HepG2 (cell line): ENCODE measurements around the gene CDHR5. TPM values are rescaled to one million over a fixed set of nuclear protein-coding genes. Genes with fewer than 3 reads are reported as not detected.

Source experiments
- ATAC-seq: fragments of 200-7000 bp; cut with Tn5 transposase; 3 replicates; pipeline ENCODE4 v1.9.1; 2020; ENCODE audit warnings: mild to moderate bottlenecking, moderate library complexity
- BruUV-seq: library from RNA; stranded (reverse); fragments of 400-500 nt; replicated peaks from 2 replicates; lab custom pipeline; 2021; lab: Mats Ljungman, UMichigan
- CTCF ChIA-PET: fragments of 300-600 bp; formaldehyde crosslinking; extraction: SDS; loops from one replicate; lab custom pipeline; 2021; ENCODE audit warnings: low total read pairs, inconsistent platforms, low intra/inter-chr PET ratio; lab: Yijun Ruan, JAX
- POLR2A ChIA-PET: fragments of 350-600 bp; sonication (Branson Sonifier 250); formaldehyde crosslinking; loops from one replicate; lab custom pipeline; 2020; ENCODE audit warnings: antibody characterized with exemption, inconsistent platforms; lab: Yijun Ruan, JAX
- DNase-seq: peaks from one replicate; pipeline ENCODE4 v3.0.0-alpha.2; 2015; ENCODE audit warnings: low spot score
- FAIRE-seq: peaks from 3 replicates; lab custom pipeline; 2011; peaks lifted over from hg19 to GRCh38; lab: Jason Lieb, UNC
- H2AFZ ChIP-seq: one replicate; pipeline ENCODE4 v1.6.1; 2011; ENCODE audit warnings: low read length, inconsistent platforms
- H3K27ac ChIP-seq: fragments of 300-600 bp; 3 replicates; pipeline ENCODE4 v1.8.0; 2011; ENCODE audit warnings: mixed run types, mild to moderate bottlenecking, mixed read lengths, low read length, inconsistent platforms; ENCODE audit not compliant: insufficient read depth; ENCODE audit errors: extremely low read length
- H3K27me3 ChIP-seq, 2 experiments: fragments of 200-600 bp in 1 of 2; 2 replicates in 1 of 2; 3 replicates in 1 of 2; pipeline versions ENCODE4 v1.6.0 to v1.8.0; 2011; ENCODE audit warnings: low read length in 2 of 2, mild to moderate bottlenecking in 2 of 2, moderate library complexity in 2 of 2, inconsistent platforms in 1 of 2; ENCODE audit not compliant: insufficient read depth in 2 of 2, control insufficient read depth in 1 of 2
- H3K36me3 ChIP-seq, 2 experiments: fragments of 200-600 bp in 1 of 2; replicated peaks in 1 of 2; 2 replicates in 1 of 2; 3 replicates in 1 of 2; pipeline versions ENCODE4 v1.5.1 to v1.8.0; 2011; ENCODE audit warnings: low read length in 2 of 2, inconsistent platforms in 1 of 2; ENCODE audit not compliant: insufficient read depth in 2 of 2, control insufficient read depth in 1 of 2
- H3K4me1 ChIP-seq: 2 replicates; pipeline ENCODE4 v1.5.1; 2012; ENCODE audit warnings: low read length, inconsistent platforms; ENCODE audit not compliant: insufficient read depth
- H3K4me2 ChIP-seq: 2 replicates; pipeline ENCODE4 v1.6.0; 2011; ENCODE audit warnings: low read depth, low read length, inconsistent platforms
- H3K4me3 ChIP-seq, 3 experiments: fragments of 200-600 bp in 1 of 3; sonication (generic), shearing (Covaris generic) in 1 of 3; replicated peaks in 1 of 3; 2 replicates each; pipeline ENCODE4 v1.5.1; 2011 to 2016; ENCODE audit warnings: low read length in 3 of 3, inconsistent platforms in 2 of 3, low read depth in 2 of 3, mild to moderate bottlenecking in 2 of 3, control low read depth in 1 of 3, mixed read lengths in 1 of 3; ENCODE audit not compliant: insufficient read depth in 1 of 3
- H3K79me2 ChIP-seq: one replicate; pipeline ENCODE4 v1.6.1; 2011; ENCODE audit warnings: low read length, inconsistent platforms; ENCODE audit not compliant: insufficient read depth
- H3K9ac ChIP-seq: 2 replicates; pipeline ENCODE4 v1.6.0; 2011; ENCODE audit warnings: mild to moderate bottlenecking, low read depth, low read length, inconsistent platforms; ENCODE audit not compliant: insufficient read depth
- H3K9me3 ChIP-seq: 2 replicates; pipeline ENCODE4 v1.5.1; 2012; ENCODE audit warnings: mild to moderate bottlenecking, low read length
- H4K20me1 ChIP-seq: 2 replicates; pipeline ENCODE4 v1.6.0; 2011; ENCODE audit warnings: inconsistent platforms, mild to moderate bottlenecking, low read length, moderate library complexity; ENCODE audit not compliant: insufficient read depth
- CHCHD3 ChIP-seq: sonication (generic); formaldehyde crosslinking; IDR thresholded peaks from 2 replicates; pipeline ENCODE4 v1.8.0; 2022; ENCODE audit warnings: mild to moderate bottlenecking, missing genetic modification reagents, moderate library complexity
- GABPB1 ChIP-seq: IDR thresholded peaks from 2 replicates; pipeline ENCODE4 v1.6.1; 2016; ENCODE audit warnings: mild to moderate bottlenecking, missing genetic modification reagents, moderate library complexity, missing compliant biosample characterization
- SALL1 ChIP-seq: sonication (generic); formaldehyde crosslinking; IDR thresholded peaks from 2 replicates; pipeline ENCODE4 v1.8.0; 2022; ENCODE audit warnings: mild to moderate bottlenecking, missing genetic modification reagents
- SIN3A ChIP-seq: IDR thresholded peaks from 2 replicates; pipeline ENCODE4 v1.6.1; 2011; ENCODE audit warnings: low read depth, mild to moderate bottlenecking, control low read depth, low read length, borderline replicate concordance
- SMC3 ChIP-seq: IDR thresholded peaks from 2 replicates; pipeline ENCODE4 v1.6.1; 2011; ENCODE audit warnings: low read length, improper control_type of control experiment
- STAG1 ChIP-seq: sonication (generic); formaldehyde crosslinking; IDR thresholded peaks from 2 replicates; pipeline ENCODE4 v1.4.0; 2020; ENCODE audit warnings: missing genetic modification reagents
- ZKSCAN8 ChIP-seq: IDR thresholded peaks from 2 replicates; pipeline ENCODE4 v1.6.1; 2016; ENCODE audit warnings: borderline replicate concordance, missing genetic modification reagents, missing compliant biosample characterization
- ZNF619 ChIP-seq: sonication (generic); formaldehyde crosslinking; IDR thresholded peaks from 2 replicates; pipeline ENCODE4 v1.4.0; 2020; ENCODE audit warnings: mild to moderate bottlenecking, missing genetic modification reagents
- ZNF781 ChIP-seq: sonication (generic); formaldehyde crosslinking; IDR thresholded peaks from 2 replicates; pipeline ENCODE4 v1.5.1; 2020; ENCODE audit warnings: borderline replicate concordance, mild to moderate bottlenecking, missing genetic modification reagents; ENCODE audit errors: not compliant biosample characterization
- WGBS: methylation state at CpG from one replicate; pipeline ENCODE4 v1.1.6; 2017; ENCODE audit warnings: low lambda C conversion rate; 5-methylcytosine and 5-hydroxymethylcytosine counted together
- in situ Hi-C: cut with HindIII; loops from 2 replicates; pipeline ENCODE4 v1.10.0; 2017; ENCODE audit warnings: low pct_unique_long_range_greater_than_20kb; ENCODE audit not compliant: extremely low pct_ligation_motif_present
- intact Hi-C: fragments of 100-400 bp; cut with micrococcal nuclease; formaldehyde crosslinking; loops from one replicate; pipeline ENCODE4 v1.10.0; 2022; ENCODE audit not compliant: unreplicated experiment
- polyA plus RNA-seq, 8 experiments: library from polyadenylated mRNA; depleted of rRNA in 3 of 8; stranded (reverse) in 7 of 8; unstranded in 1 of 8; fragments of >200 nt; fragmentation: Illumina TruSeq in 4 of 8; extraction: Trizol in 4 of 8; gene quantifications; 2 replicates each; pipeline versions ENCODE4 v1.2.1 to v1.2.3, GENCODE V29; 2011 to 2016; ENCODE audit warnings: low read depth in 4 of 8, missing spikeins in 1 of 8, mixed read lengths in 1 of 8; ENCODE audit not compliant: insufficient read depth in 1 of 8
- total RNA-seq, 5 experiments: library from RNA; depleted of rRNA; stranded (reverse); fragments of >200 nt; fragmentation: Illumina TruSeq; extraction: Trizol; gene quantifications; 2 replicates each; pipeline ENCODE4 v1.2.3, GENCODE V29; 2016; ENCODE audit warnings: low read depth in 1 of 5
- TF ChIP-seq, protein P1 (sequence below): IDR thresholded peaks from 2 replicates; pipeline ENCODE4 v1.6.1; 2016; ENCODE audit warnings: missing compliant biosample characterization, missing genetic modification reagents, borderline replicate concordance
- TF ChIP-seq, protein P2 (sequence below): fragments of 450-650 bp; IDR thresholded peaks from 2 replicates; pipeline ENCODE4 v1.6.1; 2016
- TF ChIP-seq, protein P3 (sequence below): sonication (generic); formaldehyde crosslinking; IDR thresholded peaks from 2 replicates; pipeline ENCODE4 v1.4.0; 2020; ENCODE audit warnings: missing genetic modification reagents

The CDHR5 gene
- total and polyA plus RNA-seq, 2 of the 13 experiments (the other 11 are each of a cell fraction or from before 2014, with no cell fraction given), result 0.46 to 0.71 TPM

DNA sequence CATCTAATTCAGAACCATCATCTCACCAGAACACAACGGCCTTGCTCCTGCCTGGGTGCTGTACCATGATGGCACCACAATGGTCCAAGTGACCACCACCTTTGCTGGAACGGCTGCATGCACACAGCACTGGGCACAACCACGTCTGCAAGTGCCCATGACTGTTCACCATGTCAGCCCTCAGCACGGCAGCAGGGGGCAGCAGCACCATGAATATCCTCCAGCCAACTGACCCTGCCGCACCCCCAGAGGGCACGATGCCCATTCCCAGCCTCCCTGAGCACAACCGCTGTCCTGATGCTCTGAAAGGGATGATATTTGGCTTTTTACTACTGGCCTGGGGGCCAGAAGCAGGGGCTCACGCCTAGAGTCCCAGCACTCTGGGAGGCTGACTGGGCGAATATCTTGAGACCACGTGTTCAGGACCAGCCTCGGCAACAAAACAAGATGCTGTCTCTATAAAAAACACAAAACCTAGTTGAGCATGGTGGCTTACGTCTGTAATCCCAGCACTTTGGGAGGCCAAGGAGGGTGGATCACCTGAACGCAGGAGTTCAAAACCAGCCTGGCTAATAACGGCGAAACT is 38.0 kb upstream of the CDHR5 start (continued):
- TF ChIP-seq SMC3 (peak; percentile 44; the same call in 1 of the 2 replicates), ZNF781 (peak; percentile 37), GABPB1 (CRISPR knock-in tag) (0 out of 2 replicates have a peak, but pooled peaks have one; percentile 22), STAG1 (CRISPR knock-in tag) (peak; percentile 94), SALL1 (CRISPR knock-in tag) (peak; percentile 28; the same call in 1 of the 2 replicates)
- TF ChIP-seq, protein P1, sequence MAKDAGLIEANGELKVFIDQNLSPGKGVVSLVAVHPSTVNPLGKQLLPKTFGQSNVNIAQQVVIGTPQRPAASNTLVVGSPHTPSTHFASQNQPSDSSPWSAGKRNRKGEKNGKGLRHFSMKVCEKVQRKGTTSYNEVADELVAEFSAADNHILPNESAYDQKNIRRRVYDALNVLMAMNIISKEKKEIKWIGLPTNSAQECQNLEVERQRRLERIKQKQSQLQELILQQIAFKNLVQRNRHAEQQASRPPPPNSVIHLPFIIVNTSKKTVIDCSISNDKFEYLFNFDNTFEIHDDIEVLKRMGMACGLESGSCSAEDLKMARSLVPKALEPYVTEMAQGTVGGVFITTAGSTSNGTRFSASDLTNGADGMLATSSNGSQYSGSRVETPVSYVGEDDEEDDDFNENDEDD (CRISPR knock-in tag), result 0 out of 2 replicates have a peak, but pooled peaks have one; percentile 12

DNA sequence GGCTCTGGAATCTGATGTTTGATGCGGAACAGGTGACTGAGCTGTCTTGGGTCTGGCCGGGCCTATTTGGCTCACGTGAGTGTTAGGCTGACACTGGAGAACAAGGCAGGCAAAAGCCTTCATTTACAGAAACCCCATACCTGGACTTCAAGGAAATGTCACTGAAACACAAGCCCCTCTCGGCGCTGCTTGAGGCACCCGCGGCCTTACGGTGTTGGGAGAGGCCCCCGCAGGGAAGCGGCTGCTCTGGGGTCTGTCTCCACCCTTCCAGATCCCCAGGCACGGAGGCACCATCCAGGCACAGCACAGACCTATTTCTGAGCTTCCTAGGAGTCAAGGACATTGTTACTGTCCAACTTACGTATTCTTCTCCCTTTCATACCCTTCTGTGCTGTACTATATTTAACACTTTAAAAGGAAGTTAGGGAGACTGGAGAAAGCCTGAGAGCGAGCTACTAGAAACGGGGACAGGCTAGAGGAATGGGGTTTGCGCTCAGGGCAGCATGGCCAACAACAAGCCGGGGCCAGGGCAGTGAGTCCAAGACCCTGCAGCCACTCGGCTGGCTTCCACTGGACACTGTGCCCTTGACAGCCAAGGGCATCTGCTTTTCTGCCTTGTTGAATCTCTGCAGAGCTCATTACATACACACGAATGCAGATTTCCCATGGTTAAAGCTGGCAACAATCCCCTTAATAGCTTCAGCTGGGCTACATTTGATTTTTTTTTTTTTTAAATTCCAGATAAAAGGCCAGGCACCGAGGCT is 36.1 kb upstream of the CDHR5 start:
- H3K79me2 ChIP-seq, result no peaks in the 10 kb centered on the region
- ChIA-PET CTCF (no interaction called here), POLR2A (no interaction called here)
- peaks cover 19 to 49% of the 10 kb centered on the region in 2 experiments; a peak in 4 of 5 replicates for H3K36me3 ChIP-seq
- H3K27me3 ChIP-seq, result no peaks in the 10 kb centered on the region
- H3K4me3 ChIP-seq, result no peak overlapping the region
- WGBS, result 94% methylated on average over 16 of the region's 19 CpGs
- no peak overlapping the region for H3K9ac ChIP-seq
- H4K20me1 ChIP-seq, result 0 out of 2 replicates have a peak, but pooled peaks cover 10% of the 10 kb centered on the region
- no peak for DNase-seq
- H3K9me3 ChIP-seq, result no peaks in the 10 kb centered on the region
- FAIRE-seq, result no peak
- no peak overlapping the region for H2AFZ ChIP-seq
- H3K4me2 ChIP-seq, result no peak overlapping the region
- BruUV-seq, result no TSS peak
- H3K27ac ChIP-seq, result no peak overlapping the region
- H3K4me1 ChIP-seq, result peaks cover 29% of the 10 kb centered on the region
- ATAC-seq, result no peak
- intact Hi-C loops, result no loop called here
- in situ Hi-C loops, result loop anchor here (5.0 kb wide), 1 partner anchor 106 kb away; no protein-coding TSS in a partner anchor
- TF ChIP-seq, protein P2, sequence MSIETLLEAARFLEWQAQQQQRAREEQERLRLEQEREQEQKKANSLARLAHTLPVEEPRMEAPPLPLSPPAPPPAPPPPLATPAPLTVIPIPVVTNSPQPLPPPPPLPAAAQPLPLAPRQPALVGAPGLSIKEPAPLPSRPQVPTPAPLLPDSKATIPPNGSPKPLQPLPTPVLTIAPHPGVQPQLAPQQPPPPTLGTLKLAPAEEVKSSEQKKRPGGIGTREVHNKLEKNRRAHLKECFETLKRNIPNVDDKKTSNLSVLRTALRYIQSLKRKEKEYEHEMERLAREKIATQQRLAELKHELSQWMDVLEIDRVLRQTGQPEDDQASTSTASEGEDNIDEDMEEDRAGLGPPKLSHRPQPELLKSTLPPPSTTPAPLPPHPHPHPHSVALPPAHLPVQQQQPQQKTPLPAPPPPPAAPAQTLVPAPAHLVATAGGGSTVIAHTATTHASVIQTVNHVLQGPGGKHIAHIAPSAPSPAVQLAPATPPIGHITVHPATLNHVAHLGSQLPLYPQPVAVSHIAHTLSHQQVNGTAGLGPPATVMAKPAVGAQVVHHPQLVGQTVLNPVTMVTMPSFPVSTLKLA, result no peak
- TF ChIP-seq, protein P3, sequence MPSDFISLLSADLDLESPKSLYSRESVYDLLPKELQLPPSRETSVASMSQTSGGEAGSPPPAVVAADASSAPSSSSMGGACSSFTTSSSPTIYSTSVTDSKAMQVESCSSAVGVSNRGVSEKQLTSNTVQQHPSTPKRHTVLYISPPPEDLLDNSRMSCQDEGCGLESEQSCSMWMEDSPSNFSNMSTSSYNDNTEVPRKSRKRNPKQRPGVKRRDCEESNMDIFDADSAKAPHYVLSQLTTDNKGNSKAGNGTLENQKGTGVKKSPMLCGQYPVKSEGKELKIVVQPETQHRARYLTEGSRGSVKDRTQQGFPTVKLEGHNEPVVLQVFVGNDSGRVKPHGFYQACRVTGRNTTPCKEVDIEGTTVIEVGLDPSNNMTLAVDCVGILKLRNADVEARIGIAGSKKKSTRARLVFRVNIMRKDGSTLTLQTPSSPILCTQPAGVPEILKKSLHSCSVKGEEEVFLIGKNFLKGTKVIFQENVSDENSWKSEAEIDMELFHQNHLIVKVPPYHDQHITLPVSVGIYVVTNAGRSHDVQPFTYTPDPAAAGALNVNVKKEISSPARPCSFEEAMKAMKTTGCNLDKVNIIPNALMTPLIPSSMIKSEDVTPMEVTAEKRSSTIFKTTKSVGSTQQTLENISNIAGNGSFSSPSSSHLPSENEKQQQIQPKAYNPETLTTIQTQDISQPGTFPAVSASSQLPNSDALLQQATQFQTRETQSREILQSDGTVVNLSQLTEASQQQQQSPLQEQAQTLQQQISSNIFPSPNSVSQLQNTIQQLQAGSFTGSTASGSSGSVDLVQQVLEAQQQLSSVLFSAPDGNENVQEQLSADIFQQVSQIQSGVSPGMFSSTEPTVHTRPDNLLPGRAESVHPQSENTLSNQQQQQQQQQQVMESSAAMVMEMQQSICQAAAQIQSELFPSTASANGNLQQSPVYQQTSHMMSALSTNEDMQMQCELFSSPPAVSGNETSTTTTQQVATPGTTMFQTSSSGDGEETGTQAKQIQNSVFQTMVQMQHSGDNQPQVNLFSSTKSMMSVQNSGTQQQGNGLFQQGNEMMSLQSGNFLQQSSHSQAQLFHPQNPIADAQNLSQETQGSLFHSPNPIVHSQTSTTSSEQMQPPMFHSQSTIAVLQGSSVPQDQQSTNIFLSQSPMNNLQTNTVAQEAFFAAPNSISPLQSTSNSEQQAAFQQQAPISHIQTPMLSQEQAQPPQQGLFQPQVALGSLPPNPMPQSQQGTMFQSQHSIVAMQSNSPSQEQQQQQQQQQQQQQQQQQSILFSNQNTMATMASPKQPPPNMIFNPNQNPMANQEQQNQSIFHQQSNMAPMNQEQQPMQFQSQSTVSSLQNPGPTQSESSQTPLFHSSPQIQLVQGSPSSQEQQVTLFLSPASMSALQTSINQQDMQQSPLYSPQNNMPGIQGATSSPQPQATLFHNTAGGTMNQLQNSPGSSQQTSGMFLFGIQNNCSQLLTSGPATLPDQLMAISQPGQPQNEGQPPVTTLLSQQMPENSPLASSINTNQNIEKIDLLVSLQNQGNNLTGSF (CRISPR knock-in tag), result no peak
- no peak for TF ChIP-seq ZKSCAN8 (CRISPR knock-in tag)
- no peak for TF ChIP-seq CHCHD3 (CRISPR knock-in tag)
- TF ChIP-seq ZNF619 (CRISPR knock-in tag), result no peak
- no peak for TF ChIP-seq GABPB1 (CRISPR knock-in tag)
- no peak for TF ChIP-seq SIN3A
